Measurements from ENCODE around the gene PTPRT. TPM values are rescaled to one million over a fixed set of nuclear protein-coding genes. Genes with fewer than 3 reads are reported as not detected.

PTPRT gene
- total RNA-seq, 1 experiment from 2014 or later = not detected

DNA sequence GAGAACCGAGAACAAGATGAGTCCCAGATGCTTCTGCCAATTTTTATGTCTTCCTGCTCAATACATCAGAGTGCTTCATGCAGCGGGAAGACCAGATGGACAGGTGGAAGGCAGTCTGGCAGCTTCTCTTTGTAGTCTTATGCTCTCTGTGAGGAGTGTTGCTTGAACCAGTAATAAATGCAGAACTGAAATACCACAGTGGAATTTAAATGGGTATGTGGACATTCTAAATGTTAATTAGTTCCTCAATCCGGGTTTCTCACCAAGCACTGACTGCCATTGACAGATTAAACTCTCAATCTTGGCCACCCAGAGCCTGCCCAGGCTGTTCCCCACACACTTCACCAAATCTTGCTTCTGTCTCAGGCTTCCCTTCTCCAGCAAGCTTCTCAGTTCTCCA lies 876.0 kb downstream of the PTPRT start:
- no peaks in the 10 kb centered on the region for H3K4me1 ChIP-seq (ENCODE audit: control insufficient read depth, insufficient read depth, low read length)
- H3K4me3 ChIP-seq (ENCODE audit: low read depth in 2 of 2, low read length in 2 of 2) = no peak overlapping the region
- DNase-seq (ENCODE audit: low read depth, low spot score) = no peak
- H3K27me3 ChIP-seq (ENCODE audit: control insufficient read depth, insufficient read depth, low read length) = no peaks in the 10 kb centered on the region
- intact Hi-C loops (cut with micrococcal nuclease; ENCODE audit: unreplicated experiment) (no loop called here), in situ Hi-C loops (cut with HindIII; ENCODE audit: low pct_unique_long_range_greater_than_20kb, low sequenced_read_pairs) (no loop called here)
- no peaks in the 10 kb centered on the region for H3K36me3 ChIP-seq (ENCODE audit: control insufficient read depth, insufficient read depth, low read length)
- BruUV-seq (replicated peaks) = no TSS peak
- H3K27ac ChIP-seq (ENCODE audit: low read length) = no peak overlapping the region
- no peak for ATAC-seq
- ChIA-PET CTCF (no interaction called here), POLR2A (no interaction called here)
- TF ChIP-seq, protein P1, sequence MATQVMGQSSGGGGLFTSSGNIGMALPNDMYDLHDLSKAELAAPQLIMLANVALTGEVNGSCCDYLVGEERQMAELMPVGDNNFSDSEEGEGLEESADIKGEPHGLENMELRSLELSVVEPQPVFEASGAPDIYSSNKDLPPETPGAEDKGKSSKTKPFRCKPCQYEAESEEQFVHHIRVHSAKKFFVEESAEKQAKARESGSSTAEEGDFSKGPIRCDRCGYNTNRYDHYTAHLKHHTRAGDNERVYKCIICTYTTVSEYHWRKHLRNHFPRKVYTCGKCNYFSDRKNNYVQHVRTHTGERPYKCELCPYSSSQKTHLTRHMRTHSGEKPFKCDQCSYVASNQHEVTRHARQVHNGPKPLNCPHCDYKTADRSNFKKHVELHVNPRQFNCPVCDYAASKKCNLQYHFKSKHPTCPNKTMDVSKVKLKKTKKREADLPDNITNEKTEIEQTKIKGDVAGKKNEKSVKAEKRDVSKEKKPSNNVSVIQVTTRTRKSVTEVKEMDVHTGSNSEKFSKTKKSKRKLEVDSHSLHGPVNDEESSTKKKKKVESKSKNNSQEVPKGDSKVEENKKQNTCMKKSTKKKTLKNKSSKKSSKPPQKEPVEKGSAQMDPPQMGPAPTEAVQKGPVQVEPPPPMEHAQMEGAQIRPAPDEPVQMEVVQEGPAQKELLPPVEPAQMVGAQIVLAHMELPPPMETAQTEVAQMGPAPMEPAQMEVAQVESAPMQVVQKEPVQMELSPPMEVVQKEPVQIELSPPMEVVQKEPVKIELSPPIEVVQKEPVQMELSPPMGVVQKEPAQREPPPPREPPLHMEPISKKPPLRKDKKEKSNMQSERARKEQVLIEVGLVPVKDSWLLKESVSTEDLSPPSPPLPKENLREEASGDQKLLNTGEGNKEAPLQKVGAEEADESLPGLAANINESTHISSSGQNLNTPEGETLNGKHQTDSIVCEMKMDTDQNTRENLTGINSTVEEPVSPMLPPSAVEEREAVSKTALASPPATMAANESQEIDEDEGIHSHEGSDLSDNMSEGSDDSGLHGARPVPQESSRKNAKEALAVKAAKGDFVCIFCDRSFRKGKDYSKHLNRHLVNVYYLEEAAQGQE (IDR thresholded peaks at IDR 0.05; ENCODE audit: insufficient read depth in 1 of 2, low read depth in 2 of 2, low read length in 1 of 2) = no peak
- TF ChIP-seq SIN3A (IDR thresholded peaks at IDR 0.05; ENCODE audit: borderline replicate concordance, insufficient read depth, low read depth, low read length) (no peak), POLR2AphosphoS5 (IDR thresholded peaks at IDR 0.05; ENCODE audit: low read depth, low read length) (no peak), TCF7L2 (IDR thresholded peaks at IDR 0.05; ENCODE audit: low read depth, low read length) (no peak)
- TF ChIP-seq, protein P2, sequence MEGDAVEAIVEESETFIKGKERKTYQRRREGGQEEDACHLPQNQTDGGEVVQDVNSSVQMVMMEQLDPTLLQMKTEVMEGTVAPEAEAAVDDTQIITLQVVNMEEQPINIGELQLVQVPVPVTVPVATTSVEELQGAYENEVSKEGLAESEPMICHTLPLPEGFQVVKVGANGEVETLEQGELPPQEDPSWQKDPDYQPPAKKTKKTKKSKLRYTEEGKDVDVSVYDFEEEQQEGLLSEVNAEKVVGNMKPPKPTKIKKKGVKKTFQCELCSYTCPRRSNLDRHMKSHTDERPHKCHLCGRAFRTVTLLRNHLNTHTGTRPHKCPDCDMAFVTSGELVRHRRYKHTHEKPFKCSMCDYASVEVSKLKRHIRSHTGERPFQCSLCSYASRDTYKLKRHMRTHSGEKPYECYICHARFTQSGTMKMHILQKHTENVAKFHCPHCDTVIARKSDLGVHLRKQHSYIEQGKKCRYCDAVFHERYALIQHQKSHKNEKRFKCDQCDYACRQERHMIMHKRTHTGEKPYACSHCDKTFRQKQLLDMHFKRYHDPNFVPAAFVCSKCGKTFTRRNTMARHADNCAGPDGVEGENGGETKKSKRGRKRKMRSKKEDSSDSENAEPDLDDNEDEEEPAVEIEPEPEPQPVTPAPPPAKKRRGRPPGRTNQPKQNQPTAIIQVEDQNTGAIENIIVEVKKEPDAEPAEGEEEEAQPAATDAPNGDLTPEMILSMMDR (IDR thresholded peaks at IDR 0.05) = no peak
- no peaks in the 10 kb centered on the region for H3K9me3 ChIP-seq (ENCODE audit: control insufficient read depth, insufficient read depth, low read depth, low read length)

DNA sequence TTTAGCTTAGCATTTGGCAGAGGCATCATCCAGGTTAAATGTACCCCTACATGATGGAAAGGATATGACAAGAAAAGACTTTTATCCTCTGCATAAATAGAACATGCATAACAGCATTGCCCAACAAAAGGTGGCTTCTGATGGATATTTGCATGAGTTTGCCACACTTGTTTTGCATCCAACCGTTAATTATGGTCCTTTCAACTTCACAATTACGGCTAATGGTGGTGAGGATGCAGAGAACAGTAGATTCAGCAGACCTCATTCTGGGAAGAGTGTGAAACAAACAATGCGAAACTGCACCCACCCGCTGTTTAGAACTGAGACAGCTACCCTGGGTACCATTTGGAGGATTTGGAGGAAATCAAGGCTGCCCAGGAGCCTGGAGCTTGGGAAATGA lies 880.7 kb downstream of the PTPRT start:
- intact Hi-C loops (cut with micrococcal nuclease; ENCODE audit: unreplicated experiment) (no loop called here), in situ Hi-C loops (cut with HindIII; ENCODE audit: low pct_unique_long_range_greater_than_20kb, low sequenced_read_pairs) (no loop called here)
- no TSS peak for BruUV-seq (replicated peaks)
- CTCF ChIA-PET = no interaction called here
- POLR2A ChIA-PET = no interaction called here
- H3K4me3 ChIP-seq (ENCODE audit: low read depth in 2 of 2, low read length in 2 of 2) = no peak overlapping the region
- DNase-seq (ENCODE audit: low read depth, low spot score) = no peak
- no peak for ATAC-seq
- no peaks in the 10 kb centered on the region for H3K36me3 ChIP-seq (ENCODE audit: control insufficient read depth, insufficient read depth, low read length)
- no peak overlapping the region for H3K27ac ChIP-seq (ENCODE audit: low read length)
- TF ChIP-seq, protein P2 (IDR thresholded peaks at IDR 0.05) = no peak
- TF ChIP-seq SIN3A (IDR thresholded peaks at IDR 0.05; ENCODE audit: borderline replicate concordance, insufficient read depth, low read depth, low read length) = no peak
- TF ChIP-seq, protein P1 (IDR thresholded peaks at IDR 0.05; ENCODE audit: insufficient read depth in 1 of 2, low read depth in 2 of 2, low read length in 1 of 2) = no peak
- H3K9me3 ChIP-seq (ENCODE audit: control insufficient read depth, insufficient read depth, low read depth, low read length) = no peaks in the 10 kb centered on the region
- no peaks in the 10 kb centered on the region for H3K4me1 ChIP-seq (ENCODE audit: control insufficient read depth, insufficient read depth, low read length)
- H3K27me3 ChIP-seq (ENCODE audit: control insufficient read depth, insufficient read depth, low read length) = no peaks in the 10 kb centered on the region

Measured in Panc1 (cell line).